Right atrium auricular region (tissue), 2 donors: ENCODE results near the gene CNTFR. TPM values are rescaled to one million over a fixed set of nuclear protein-coding genes. Genes with fewer than 3 reads are reported as not detected.

ENCODE experiments used
- DNase-seq: peaks from one replicate; pipeline ENCODE4 v3.0.0-alpha.2; 2019; ENCODE audit warnings: low spot score
- H3K27ac ChIP-seq, 2 donors: fragments of 200-600 bp; sonication (generic); 1 replicate in 1 of 2; 2 replicates in 1 of 2; pipeline ENCODE4 v1.5.1; 2016 to 2019
- H3K27me3 ChIP-seq, 2 donors: fragments of 200-600 bp; sonication (generic); one replicate each; pipeline versions ENCODE4 v1.5.1 to v1.6.0; 2017 to 2019
- H3K36me3 ChIP-seq: fragments of 200-600 bp; sonication (generic); one replicate; pipeline ENCODE4 v1.5.1; 2016
- H3K4me1 ChIP-seq, 2 donors: fragments of 200-600 bp; sonication (generic); one replicate each; pipeline versions ENCODE4 v1.5.1 to v1.6.0; 2017 to 2019
- H3K4me3 ChIP-seq, 2 donors: fragments of 200-600 bp; sonication (generic); 1 replicate in 1 of 2; 2 replicates in 1 of 2; pipeline ENCODE4 v1.5.1; 2017 to 2019; ENCODE audit warnings: mild to moderate bottlenecking in 1 of 2, moderate library complexity in 1 of 2
- H3K9me3 ChIP-seq, 2 donors: fragments of 200-600 bp; sonication (generic); one replicate each; pipeline ENCODE4 v1.5.1; 2019
- total RNA-seq, 2 donors: library from RNA; depleted of rRNA; stranded (reverse); fragments of >200 nt; gene quantifications; one replicate each; pipeline ENCODE4 v1.1.0, GENCODE V29; 2016
- TF ChIP-seq, protein P1 (sequence below), 2 donors: fragments of 200-600 bp; sonication (generic); IDR thresholded peaks; one replicate each; pipeline ENCODE4 v1.5.1; 2019; ENCODE audit warnings: antibody characterized with exemption in 2 of 2

The CNTFR gene
- total RNA-seq, 2 donors from 2014 or later = 6.6 to 23.3 TPM

DNA sequence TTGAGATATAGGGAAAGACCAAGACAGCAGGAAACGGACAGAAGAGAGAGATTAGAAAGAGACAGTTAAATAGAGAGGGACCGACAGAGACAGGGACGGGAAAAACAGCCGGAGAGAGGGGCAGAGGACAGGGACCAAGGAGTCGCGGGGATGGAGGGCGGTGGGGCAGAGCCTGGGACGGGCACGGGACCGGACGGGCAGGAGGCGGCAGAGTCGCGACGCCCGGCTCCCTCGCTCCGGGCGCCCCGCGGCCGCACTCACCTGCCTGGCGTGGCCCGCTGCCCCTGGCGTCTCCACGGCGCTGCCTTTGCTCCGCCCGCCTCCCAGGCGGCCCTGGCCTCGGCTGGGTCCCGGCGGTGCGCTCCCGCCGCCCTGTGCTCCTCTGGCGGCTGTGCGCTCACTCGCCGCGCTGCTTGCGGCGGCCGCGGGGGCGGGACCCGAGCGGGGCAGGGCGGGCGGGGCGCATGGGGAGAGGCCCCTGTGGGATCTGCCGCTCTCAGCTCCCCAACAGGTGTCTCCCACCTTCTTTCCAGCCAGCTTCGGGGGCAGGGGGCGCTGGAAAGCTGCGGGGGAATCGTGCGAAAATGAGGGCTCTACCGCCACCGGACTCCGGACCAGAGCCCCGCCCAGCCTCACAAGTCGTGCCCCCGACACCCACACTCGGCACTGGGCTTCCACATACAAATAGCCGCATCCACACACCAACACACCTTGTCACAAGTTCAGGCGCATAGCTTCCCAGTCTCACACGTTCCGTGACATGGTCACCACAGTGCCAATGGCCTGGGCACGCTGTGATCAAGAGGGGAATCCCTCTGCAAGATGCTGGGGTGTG is 39.3 kb upstream of the CNTFR start, which contains the start of gene ARID3C:
Gene ARID3C, minus strand, starts transcription at position 411 of the 835 bp plus-strand sequence. CDS start 1,052 bp downstream, outside the sequence.
- Histone ChIP-seq H3K4me3 (peak within 1 kb of the TSS; percentile 31 to 49), H3K27ac (no peak within 1 kb of the TSS), H3K9me3 (no peaks in the 10 kb centered on the region), H3K27me3 (peaks cover 10 to 32% of the 10 kb centered on the region in 2 donors), H3K4me1 (peaks cover 0 to 19% of the 10 kb centered on the region in 2 donors), H3K36me3 (no peaks in the 10 kb centered on the region)
- no peak for DNase-seq
- TF ChIP-seq, protein P1, sequence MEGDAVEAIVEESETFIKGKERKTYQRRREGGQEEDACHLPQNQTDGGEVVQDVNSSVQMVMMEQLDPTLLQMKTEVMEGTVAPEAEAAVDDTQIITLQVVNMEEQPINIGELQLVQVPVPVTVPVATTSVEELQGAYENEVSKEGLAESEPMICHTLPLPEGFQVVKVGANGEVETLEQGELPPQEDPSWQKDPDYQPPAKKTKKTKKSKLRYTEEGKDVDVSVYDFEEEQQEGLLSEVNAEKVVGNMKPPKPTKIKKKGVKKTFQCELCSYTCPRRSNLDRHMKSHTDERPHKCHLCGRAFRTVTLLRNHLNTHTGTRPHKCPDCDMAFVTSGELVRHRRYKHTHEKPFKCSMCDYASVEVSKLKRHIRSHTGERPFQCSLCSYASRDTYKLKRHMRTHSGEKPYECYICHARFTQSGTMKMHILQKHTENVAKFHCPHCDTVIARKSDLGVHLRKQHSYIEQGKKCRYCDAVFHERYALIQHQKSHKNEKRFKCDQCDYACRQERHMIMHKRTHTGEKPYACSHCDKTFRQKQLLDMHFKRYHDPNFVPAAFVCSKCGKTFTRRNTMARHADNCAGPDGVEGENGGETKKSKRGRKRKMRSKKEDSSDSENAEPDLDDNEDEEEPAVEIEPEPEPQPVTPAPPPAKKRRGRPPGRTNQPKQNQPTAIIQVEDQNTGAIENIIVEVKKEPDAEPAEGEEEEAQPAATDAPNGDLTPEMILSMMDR (IDR thresholded peaks at IDR 0.05) = no peak

DNA sequence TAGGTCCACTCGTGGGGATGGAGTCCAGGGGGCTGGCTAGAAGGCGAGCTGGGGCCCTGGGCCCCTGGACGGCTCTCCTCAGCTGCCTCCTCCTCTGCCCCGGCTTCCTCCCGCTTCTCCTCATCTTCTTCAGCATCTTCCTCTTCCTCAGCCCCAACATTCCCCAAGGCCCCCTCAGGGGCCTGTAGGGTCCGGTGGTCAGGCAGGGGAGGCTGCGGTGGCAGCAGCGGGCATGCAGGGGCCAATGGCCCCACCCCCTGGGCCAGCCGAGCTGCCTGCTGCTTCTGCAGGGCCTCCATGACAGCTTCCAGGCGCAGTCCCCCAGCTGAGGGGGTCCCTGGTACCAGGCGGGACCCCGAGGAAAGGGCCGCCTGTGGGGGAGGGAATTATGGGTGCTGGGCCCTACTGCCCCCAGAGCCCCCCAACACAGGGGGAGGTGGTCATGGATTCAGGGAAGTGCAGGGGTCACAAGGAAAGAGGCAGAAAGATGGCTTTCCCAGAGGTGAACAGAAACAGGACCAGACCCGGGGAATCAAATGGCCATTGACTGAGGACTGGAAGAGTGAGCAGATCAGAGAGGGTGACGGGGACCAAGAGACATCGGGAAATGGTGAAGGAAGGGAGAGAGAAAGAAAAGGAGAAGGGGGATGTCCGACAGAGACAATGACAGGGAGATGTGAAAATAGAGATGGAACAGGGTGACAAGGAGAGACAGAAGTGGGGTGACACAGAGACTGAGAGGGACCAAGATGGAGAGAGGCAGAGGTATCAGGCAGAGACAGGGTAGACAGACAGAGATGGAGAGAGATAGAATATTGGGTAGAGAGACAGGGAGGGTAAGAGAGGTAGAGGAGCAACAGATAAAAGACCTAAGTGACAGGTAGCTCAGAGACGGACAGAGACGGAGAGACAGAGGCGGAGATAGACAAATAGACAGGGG is 38.5 kb upstream of the CNTFR start:
- Histone ChIP-seq H3K9me3 (no peaks in the 10 kb centered on the region), H3K36me3 (no peaks in the 10 kb centered on the region), H3K4me3 (peak overlapping the region; percentile 31 to 49), H3K27me3 (peaks cover 17 to 41% of the 10 kb centered on the region in 2 donors), H3K27ac (no peak overlapping the region), H3K4me1 (peaks cover 0 to 26% of the 10 kb centered on the region in 2 donors)
- DNase-seq = no peak
- TF ChIP-seq, protein P1 (IDR thresholded peaks at IDR 0.05) = no peak

DNA sequence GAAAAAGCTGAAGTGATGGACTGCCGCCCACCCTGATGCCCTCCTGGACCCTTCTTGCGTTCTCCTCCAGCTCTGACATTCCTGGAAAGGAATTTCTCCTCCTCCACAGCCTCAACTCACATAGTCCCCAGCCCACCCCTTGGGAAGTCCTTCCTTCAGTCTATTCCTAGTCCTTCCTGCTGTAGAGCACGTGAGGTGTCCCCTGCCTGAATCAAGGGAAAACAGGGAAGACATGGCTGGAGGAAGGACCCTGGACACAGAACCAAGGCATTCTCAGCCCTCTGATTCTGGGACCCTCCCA is 35.6 kb upstream of the CNTFR start:
- no peaks in the 10 kb centered on the region for H3K36me3 ChIP-seq
- H3K27me3 ChIP-seq = peaks cover 17 to 46% of the 10 kb centered on the region in 2 donors
- no peak for DNase-seq
- H3K27ac ChIP-seq = no peak overlapping the region
- no peaks in the 10 kb centered on the region for H3K9me3 ChIP-seq
- TF ChIP-seq, protein P1 (IDR thresholded peaks at IDR 0.05) = no peak
- peaks cover 0 to 26% of the 10 kb centered on the region in 2 donors for H3K4me1 ChIP-seq
- no peak overlapping the region for H3K4me3 ChIP-seq

DNA sequence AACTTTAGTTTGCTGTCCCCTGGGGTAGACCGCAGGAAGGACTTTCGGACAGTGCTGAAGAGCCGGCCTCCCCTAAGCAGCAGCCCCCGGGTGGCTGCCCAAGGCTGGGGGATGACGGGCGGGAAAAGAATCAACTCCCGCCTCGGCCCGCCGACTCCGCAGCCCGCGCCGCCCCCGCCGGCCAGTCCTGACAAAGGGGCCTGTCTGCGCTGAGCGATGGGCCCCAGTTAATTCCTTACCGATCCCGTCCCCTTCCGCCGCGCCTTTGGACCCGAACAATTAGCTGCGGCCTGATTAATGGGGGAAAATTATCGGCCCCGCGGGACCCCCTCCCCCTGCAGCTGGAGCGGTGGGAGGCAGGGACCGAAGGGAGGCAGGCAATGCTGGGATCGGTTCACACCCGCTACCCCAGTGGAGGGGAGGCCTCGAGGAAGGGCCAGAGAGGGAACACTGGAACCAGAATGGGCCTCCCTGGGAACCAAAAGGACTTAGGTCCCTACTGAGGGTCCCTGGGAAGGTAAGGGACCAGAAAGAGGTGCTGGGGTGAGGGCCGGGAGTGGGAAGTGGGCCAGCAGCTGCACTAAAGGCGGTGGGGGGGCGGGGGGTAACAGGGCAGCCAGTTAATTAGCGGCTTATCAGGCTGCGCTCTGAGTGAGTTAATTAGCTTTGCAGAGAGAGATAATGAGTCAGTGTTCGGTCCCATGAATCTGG is 35.1 kb upstream of the CNTFR start:
- TF ChIP-seq, protein P1 (IDR thresholded peaks at IDR 0.05) = no peak
- H3K27me3 ChIP-seq = peaks cover 17 to 46% of the 10 kb centered on the region in 2 donors

More for the DNA sequence above, 35.1 kb upstream of the CNTFR start:
- Histone ChIP-seq H3K4me3 (no peak overlapping the region), H3K9me3 (no peaks in the 10 kb centered on the region), H3K27ac (no peak overlapping the region), H3K36me3 (no peaks in the 10 kb centered on the region), H3K4me1 (peaks cover 0 to 31% of the 10 kb centered on the region in 2 donors)
- no peak for DNase-seq
